Measurements from ENCODE around the gene CADM1.

DNA sequence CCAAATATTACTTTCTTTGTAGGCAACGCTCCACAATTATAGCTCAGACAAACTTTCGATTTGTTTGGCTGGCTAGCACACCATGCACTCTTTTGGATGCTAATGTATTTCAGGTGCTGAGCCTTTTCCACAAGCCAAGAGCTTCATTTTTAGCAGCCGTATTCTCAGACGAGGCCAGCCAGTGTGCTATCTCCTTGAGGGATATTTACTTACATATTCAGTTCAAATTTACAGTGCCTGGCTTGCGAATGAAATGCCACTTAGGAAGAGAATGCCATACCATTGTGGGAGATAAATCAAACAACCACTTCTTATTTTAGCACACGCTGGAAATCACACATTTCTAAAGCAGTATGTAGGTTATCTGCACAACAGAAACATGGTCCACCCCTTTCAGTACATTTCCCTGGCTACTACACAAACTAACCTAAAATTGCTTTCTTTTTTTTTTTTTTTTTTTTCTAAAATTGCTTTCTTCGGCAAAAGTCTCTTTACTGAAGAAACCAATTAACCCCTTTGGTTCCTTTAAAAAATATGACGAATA, 236.9 kb downstream of the CADM1 start:
- TF ChIP-seq, protein P1, sequence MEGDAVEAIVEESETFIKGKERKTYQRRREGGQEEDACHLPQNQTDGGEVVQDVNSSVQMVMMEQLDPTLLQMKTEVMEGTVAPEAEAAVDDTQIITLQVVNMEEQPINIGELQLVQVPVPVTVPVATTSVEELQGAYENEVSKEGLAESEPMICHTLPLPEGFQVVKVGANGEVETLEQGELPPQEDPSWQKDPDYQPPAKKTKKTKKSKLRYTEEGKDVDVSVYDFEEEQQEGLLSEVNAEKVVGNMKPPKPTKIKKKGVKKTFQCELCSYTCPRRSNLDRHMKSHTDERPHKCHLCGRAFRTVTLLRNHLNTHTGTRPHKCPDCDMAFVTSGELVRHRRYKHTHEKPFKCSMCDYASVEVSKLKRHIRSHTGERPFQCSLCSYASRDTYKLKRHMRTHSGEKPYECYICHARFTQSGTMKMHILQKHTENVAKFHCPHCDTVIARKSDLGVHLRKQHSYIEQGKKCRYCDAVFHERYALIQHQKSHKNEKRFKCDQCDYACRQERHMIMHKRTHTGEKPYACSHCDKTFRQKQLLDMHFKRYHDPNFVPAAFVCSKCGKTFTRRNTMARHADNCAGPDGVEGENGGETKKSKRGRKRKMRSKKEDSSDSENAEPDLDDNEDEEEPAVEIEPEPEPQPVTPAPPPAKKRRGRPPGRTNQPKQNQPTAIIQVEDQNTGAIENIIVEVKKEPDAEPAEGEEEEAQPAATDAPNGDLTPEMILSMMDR (conservative IDR thresholded peaks at IDR 0.05 in 1 of 2, IDR thresholded peaks at IDR 0.05 in 1 of 2; ENCODE audit: extremely low read depth in 1 of 2, insufficient read depth in 1 of 2, low read depth in 1 of 2, low read length in 2 of 2): no peak
- no peak for TF ChIP-seq EZH2 (IDR thresholded peaks at IDR 0.05; ENCODE audit: borderline replicate concordance, low read length)
